Endothelial cell of umbilical vein (primary cell): ENCODE measurements around the gene DOCK4. TPM values are rescaled to one million over a fixed set of nuclear protein-coding genes. Genes with fewer than 3 reads are reported as not detected.

Source experiments
- BruUV-seq: library from RNA; stranded (reverse); fragments of 400-500 nt; replicated peaks from 2 replicates; lab custom pipeline; 2021; lab: Mats Ljungman, UMichigan
- CTCF ChIA-PET: fragments of 300-600, 350-600 bp; sonication (Branson Sonifier 250); formaldehyde crosslinking; loops from one replicate; lab custom pipeline; 2021; ENCODE audit warnings: antibody characterized with exemption, inconsistent platforms; lab: Charles Lee
- POLR2A ChIA-PET: fragments of 300-600, 350-600 bp; sonication (Branson Sonifier 250); formaldehyde crosslinking; loops from one replicate; lab custom pipeline; 2021; ENCODE audit warnings: antibody characterized with exemption, inconsistent platforms; lab: Charles Lee
- DNase-seq: peaks from one replicate; pipeline ENCODE4 v3.0.0-alpha.2; 2011; ENCODE audit warnings: low read depth, low spot score
- FAIRE-seq: peaks from 2 replicates; lab custom pipeline; 2011; peaks lifted over from hg19 to GRCh38; lab: Jason Lieb, UNC
- H2AFZ ChIP-seq: 2 replicates; pipeline ENCODE4 v1.6.0; 2012; ENCODE audit warnings: low read depth, low read length, control low read depth, inconsistent platforms
- H3K27ac ChIP-seq: 2 replicates; pipeline ENCODE4 v1.5.1; 2011; ENCODE audit warnings: low read depth, mild to moderate bottlenecking, control low read depth, low read length, moderate library complexity; ENCODE audit not compliant: insufficient read depth
- H3K27me3 ChIP-seq, 2 experiments: 2 replicates each; pipeline versions ENCODE4 v1.6.0 to v1.6.1; 2011; ENCODE audit warnings: low read length in 2 of 2, mixed read lengths in 1 of 2; ENCODE audit not compliant: control insufficient read depth in 2 of 2, insufficient read depth in 2 of 2
- H3K36me3 ChIP-seq, 2 experiments: 2 replicates in 1 of 2; 3 replicates in 1 of 2; pipeline ENCODE4 v1.5.1; 2011; ENCODE audit warnings: low read length in 2 of 2, mild to moderate bottlenecking in 1 of 2, moderate library complexity in 1 of 2; ENCODE audit not compliant: control insufficient read depth in 2 of 2, insufficient read depth in 2 of 2; ENCODE audit errors: extremely low read depth in 1 of 2
- H3K4me1 ChIP-seq: 3 replicates; pipeline ENCODE4 v1.5.1; 2011; ENCODE audit warnings: mild to moderate bottlenecking, low read length; ENCODE audit not compliant: control insufficient read depth, insufficient read depth; ENCODE audit errors: extremely low read depth
- H3K4me2 ChIP-seq: 2 replicates; pipeline ENCODE4 v1.6.1; 2011; ENCODE audit warnings: low read length, control low read depth, mixed read lengths; ENCODE audit not compliant: insufficient read depth
- H3K4me3 ChIP-seq, 3 experiments: fragments of 200-600 bp in 1 of 3; sonication (generic), shearing (Covaris generic) in 1 of 3; replicated peaks in 1 of 3; 2 replicates each; pipeline ENCODE4 v1.5.1; 2011 to 2016; ENCODE audit warnings: control low read depth in 3 of 3, low read length in 3 of 3, mild to moderate bottlenecking in 2 of 3, inconsistent platforms in 1 of 3, low read depth in 1 of 3, moderate library complexity in 1 of 3; ENCODE audit not compliant: insufficient read depth in 1 of 3
- H3K79me2 ChIP-seq: 2 replicates; pipeline ENCODE4 v1.6.0; 2012; ENCODE audit warnings: low read length, inconsistent platforms; ENCODE audit not compliant: control insufficient read depth, insufficient read depth
- H3K9ac ChIP-seq: replicated peaks from 2 replicates; pipeline ENCODE3; 2011; ENCODE audit warnings: low read length, control low read depth; ENCODE audit not compliant: insufficient read depth; ENCODE audit errors: extremely low read depth
- H3K9me1 ChIP-seq: replicated peaks from 3 replicates; pipeline ENCODE4 v1.6.0; 2011; ENCODE audit warnings: mild to moderate bottlenecking, low read length; ENCODE audit not compliant: control insufficient read depth, insufficient read depth; ENCODE audit errors: extremely low read depth
- H3K9me3 ChIP-seq: replicated peaks from 2 replicates; pipeline ENCODE4 v1.5.1; 2012; ENCODE audit warnings: low read length, inconsistent platforms; ENCODE audit not compliant: control insufficient read depth, insufficient read depth
- H4K20me1 ChIP-seq: replicated peaks from 2 replicates; pipeline ENCODE3; 2011; ENCODE audit warnings: mild to moderate bottlenecking, low read length; ENCODE audit not compliant: control insufficient read depth, insufficient read depth; ENCODE audit errors: extremely low read depth
- CTCF ChIP-seq, 2 donors: IDR thresholded peaks; 1 replicate in 1 of 2; 2 replicates in 1 of 2; pipeline ENCODE4 v1.5.1; 2011; ENCODE audit warnings: low read length in 2 of 2, mild to moderate bottlenecking in 2 of 2, moderate library complexity in 2 of 2, control low read depth in 1 of 2, inconsistent platforms in 1 of 2, low read depth in 1 of 2; ENCODE audit not compliant: insufficient read depth in 1 of 2; ENCODE audit errors: extremely low read depth in 1 of 2
- FOS ChIP-seq: IDR thresholded peaks from 2 replicates; pipeline ENCODE4 v1.6.1; 2011; ENCODE audit warnings: mild to moderate bottlenecking, low read length, moderate library complexity, borderline replicate concordance; ENCODE audit not compliant: insufficient read depth
- GATA2 ChIP-seq: IDR thresholded peaks from 2 replicates; pipeline ENCODE4 v1.7.0; 2011; ENCODE audit warnings: low read depth, mild to moderate bottlenecking, moderate library complexity, mixed read lengths, low read length; ENCODE audit not compliant: insufficient read length, insufficient read depth
- JUN ChIP-seq: IDR thresholded peaks from 2 replicates; pipeline ENCODE4 v1.6.1; 2011; ENCODE audit warnings: borderline replicate concordance, low read depth; ENCODE audit not compliant: insufficient read length, insufficient read depth
- MAX ChIP-seq: IDR thresholded peaks from 2 replicates; pipeline ENCODE4 v1.6.1; 2011; ENCODE audit not compliant: insufficient read depth, insufficient read length
- MYC ChIP-seq: IDR thresholded peaks from one replicate; pipeline ENCODE4 v1.6.1; 2011; ENCODE audit warnings: mild to moderate bottlenecking, low read depth, low read length
- POLR2A ChIP-seq: IDR thresholded peaks from 2 replicates; pipeline ENCODE4 v1.6.1; 2012; ENCODE audit warnings: low read depth, mild to moderate bottlenecking, control low read depth, low read length
- dilution Hi-C: fragments of 300-500 bp; cut with MboI; formaldehyde crosslinking; loops from one replicate; pipeline ENCODE4 v1.15.0; 2019; ENCODE audit warnings: low sequenced_read_pairs; ENCODE audit not compliant: extremely low pct_ligation_motif_present
- intact Hi-C: fragments of 100-400 bp; cut with micrococcal nuclease; formaldehyde crosslinking; loops from one replicate; pipeline ENCODE4 v1.10.0; 2022
- polyA plus RNA-seq, 4 experiments: library from polyadenylated mRNA; depleted of rRNA in 3 of 4; stranded (reverse) in 3 of 4; unstranded in 1 of 4; fragments of >200 nt; gene quantifications; 2 replicates each; pipeline versions ENCODE4 v1.2.1 to v1.2.3, GENCODE V29; 2011 to 2012; ENCODE audit warnings: missing spikeins in 1 of 4
- total RNA-seq: library from RNA; stranded (reverse); gene quantifications from 2 replicates; pipeline ENCODE4 v1.2.3, GENCODE V29; 2021

Gene DOCK4
- total and polyA plus RNA-seq, 2 donors (not counting 3 experiments of a cell fraction or from before 2014, with no cell fraction given) = 47.4 to 164 TPM

- no TSS peak for BruUV-seq
- dilution Hi-C loops (no loop called here), intact Hi-C loops (loop anchor here (1.0 kb wide), 1 partner anchor 8 kb away; no protein-coding TSS in a partner anchor)
- H3K27me3 ChIP-seq = no peaks in the 10 kb centered on the region
- peak overlapping the region; percentile 70 for H3K27ac ChIP-seq
- peak overlapping the region; percentile 19 for H3K4me2 ChIP-seq
- H3K36me3 ChIP-seq = no peaks in the 10 kb centered on the region
- TF ChIP-seq FOS (no peak), MAX (no peak)
- CTCF ChIA-PET = no interaction called here
- no peak for DNase-seq
- H3K79me2 ChIP-seq = peaks cover 100% of the 10 kb centered on the region
- POLR2A ChIA-PET = no interaction called here
- H3K9me3 ChIP-seq = no peaks in the 10 kb centered on the region
- H4K20me1 ChIP-seq = no peaks in the 10 kb centered on the region
- H3K4me3 ChIP-seq = no peak overlapping the region
- peaks cover 87% of the 10 kb centered on the region for H3K4me1 ChIP-seq
- no peaks in the 10 kb centered on the region for H3K9me1 ChIP-seq
- H3K9ac ChIP-seq = no peak overlapping the region
- no peak overlapping the region for H2AFZ ChIP-seq
- FAIRE-seq = no peak
These were observed 19.9 kb downstream of the DOCK4 start for GRCh38 chr7:112186300-112186699.

DNA sequence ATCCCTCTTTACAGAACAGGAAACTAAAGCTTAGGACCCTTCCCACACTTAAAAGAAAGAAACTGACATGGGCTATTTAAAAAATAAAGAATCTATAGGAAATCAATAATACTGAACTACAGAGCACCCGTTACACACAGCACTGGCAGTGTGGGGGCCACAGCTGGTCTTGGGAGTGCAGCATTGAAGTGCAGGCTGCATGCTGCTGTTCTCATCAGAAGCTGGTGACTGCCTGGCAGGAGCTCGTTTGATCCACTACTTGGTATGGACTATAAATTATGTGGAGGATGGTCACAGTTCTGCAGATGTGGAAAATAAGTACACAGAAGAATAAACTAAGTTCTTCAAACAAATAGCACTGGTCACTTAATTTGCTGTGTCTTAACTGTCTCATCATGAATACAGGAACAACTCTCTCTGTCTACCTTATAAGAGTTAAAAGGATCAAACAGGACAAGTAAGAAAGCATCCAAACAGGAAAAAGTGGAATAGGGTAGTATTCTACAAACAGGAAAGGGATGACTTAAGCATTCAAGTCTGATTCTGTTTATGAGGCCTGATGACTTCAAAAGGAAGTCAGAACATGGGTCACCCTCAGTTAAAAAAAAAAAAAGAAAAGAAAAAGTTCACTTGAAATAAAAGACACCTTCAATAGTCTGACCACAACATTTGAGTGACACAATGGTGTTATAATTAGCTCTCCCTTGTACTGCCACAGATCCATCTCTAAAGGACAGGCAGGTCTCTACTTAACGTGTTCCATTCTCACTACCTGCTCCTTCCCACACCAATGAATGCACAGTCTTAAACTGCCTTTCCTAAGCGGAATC lies 21.0 kb downstream of the DOCK4 start:
- Histone ChIP-seq H3K9me1 (no peaks in the 10 kb centered on the region), H3K4me1 (peaks cover 76% of the 10 kb centered on the region), H3K9me3 (no peaks in the 10 kb centered on the region), H3K4me3 (no peak overlapping the region), H4K20me1 (no peaks in the 10 kb centered on the region), H3K27ac (peak overlapping the region; percentile 70), H2AFZ (no peak overlapping the region), H3K79me2 (peaks cover 100% of the 10 kb centered on the region), H3K9ac (peak overlapping the region; percentile 16), H3K36me3 (no peaks in the 10 kb centered on the region), H3K4me2 (peak overlapping the region; percentile 19), H3K27me3 (no peaks in the 10 kb centered on the region)
- DNase-seq = peak; percentile 79
- ChIA-PET POLR2A (interaction anchor here (1.0 kb wide), 1 partner anchor 8 kb away, joined by 4 read pairs; no protein-coding TSS in a partner anchor), CTCF (interaction anchor here (0.7 to 1.8 kb wide), 2 partner anchors 15 to 17 kb away, joined by 3 to 5 read pairs; no protein-coding TSS in a partner anchor)
- dilution Hi-C loops (no loop called here), intact Hi-C loops (no loop called here)
- peak; percentile 79 for FAIRE-seq
- peak; percentile 57 for TF ChIP-seq FOS
- peak; percentile 61 for TF ChIP-seq POLR2A
- no peak for TF ChIP-seq GATA2
- no peak for TF ChIP-seq MAX
- no peak for TF ChIP-seq CTCF (IDR thresholded peaks at IDR 0.05; ENCODE audit: extremely low read depth in 1 of 2, insufficient read depth in 1 of 2, low read depth in 1 of 2, low read length in 2 of 2)
- no peak for TF ChIP-seq MYC
- TF ChIP-seq JUN = peak; percentile 55
- TSS peak; percentile 68 for BruUV-seq
